Activated T-cell treated with anti-CD3 and anti-CD28 coated beads for 48 hours (primary cell): ENCODE measurements around the gene EVC.
"Not testable (repeated sequence)": the region's sequence is repeated elsewhere in the genome, so short reads cannot be mapped to it uniquely, and the experiment has no call there.

Experiments
- DNase-seq: peaks from one replicate; pipeline ENCODE4 v3.0.0-alpha.2; 2020; ENCODE audit warnings: low read depth

The EVC gene

GRCh38 chr4:5845035-5845905, 134.3 kb downstream of the EVC start:
- DNase-seq, result no peak

DNA sequence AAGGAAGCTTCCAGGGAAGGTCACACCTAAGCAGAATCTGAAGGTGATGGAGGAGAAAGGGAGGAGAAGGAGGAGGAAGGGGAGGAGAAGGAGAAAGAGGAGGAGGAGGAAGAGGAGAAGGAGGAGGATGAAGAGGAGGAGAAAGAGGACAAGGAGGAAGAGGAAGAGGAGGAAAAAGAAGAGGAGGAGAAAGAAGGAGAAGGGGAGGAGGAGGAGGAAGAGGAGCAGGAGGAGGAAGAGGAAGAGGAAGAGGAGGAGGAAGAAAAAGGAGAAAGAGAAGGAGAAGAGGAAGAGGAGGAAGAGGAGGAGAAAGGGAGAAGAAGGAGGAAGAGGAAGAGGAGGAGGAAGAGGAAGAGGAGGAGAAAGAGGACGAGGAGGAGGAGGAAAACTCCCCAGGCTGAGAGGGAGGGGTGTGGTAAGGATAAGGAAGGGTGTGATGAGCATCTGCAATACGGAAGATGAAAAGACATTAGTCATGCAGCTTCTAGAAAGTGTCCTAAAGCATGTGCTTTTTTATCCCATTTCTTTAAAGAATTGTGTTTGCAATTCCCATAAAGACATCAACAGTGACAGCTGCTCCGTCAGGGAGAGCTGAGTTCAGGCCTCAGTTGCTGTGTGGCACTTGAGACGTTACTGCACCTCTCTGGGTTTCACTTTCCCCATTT, 140.8 kb downstream of the EVC start:
- DNase-seq, result no peak

GRCh38 chr4:5852523-5853202, 141.7 kb downstream of the EVC start:
- no peak for DNase-seq

- no peak for DNase-seq
Measured at GRCh38 chr4:5854929-5855328, 143.9 kb downstream of the EVC start.

DNA sequence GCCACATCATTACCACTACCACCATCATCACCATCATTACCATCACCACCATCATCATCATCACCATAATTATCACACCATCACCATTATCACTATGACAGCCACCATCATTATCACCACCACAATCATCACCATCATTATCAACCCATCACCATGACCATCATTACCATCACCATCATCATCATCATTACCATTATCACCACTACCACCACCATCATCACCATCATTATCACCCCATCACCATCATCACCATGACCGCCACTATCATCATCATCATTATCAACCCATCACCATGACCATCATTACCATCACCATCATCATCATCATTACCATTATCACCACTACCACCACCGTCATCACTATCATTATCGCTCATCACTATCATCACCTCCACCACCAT, 145.4 kb downstream of the EVC start:
- DNase-seq, result not testable (repeated sequence)

- DNase-seq, result no peak
Measured at GRCh38 chr4:5857199-5857598, 146.2 kb downstream of the EVC start.

- DNase-seq, result no peak
Measured at GRCh38 chr4:5858020-5858769, 147.2 kb downstream of the EVC start.

- peak; percentile 48 for DNase-seq
Measured at GRCh38 chr4:5863461-5864113, 152.6 kb downstream of the EVC start.
